Measurements from ENCODE around the gene GPR101.

The GPR101 gene

DNA sequence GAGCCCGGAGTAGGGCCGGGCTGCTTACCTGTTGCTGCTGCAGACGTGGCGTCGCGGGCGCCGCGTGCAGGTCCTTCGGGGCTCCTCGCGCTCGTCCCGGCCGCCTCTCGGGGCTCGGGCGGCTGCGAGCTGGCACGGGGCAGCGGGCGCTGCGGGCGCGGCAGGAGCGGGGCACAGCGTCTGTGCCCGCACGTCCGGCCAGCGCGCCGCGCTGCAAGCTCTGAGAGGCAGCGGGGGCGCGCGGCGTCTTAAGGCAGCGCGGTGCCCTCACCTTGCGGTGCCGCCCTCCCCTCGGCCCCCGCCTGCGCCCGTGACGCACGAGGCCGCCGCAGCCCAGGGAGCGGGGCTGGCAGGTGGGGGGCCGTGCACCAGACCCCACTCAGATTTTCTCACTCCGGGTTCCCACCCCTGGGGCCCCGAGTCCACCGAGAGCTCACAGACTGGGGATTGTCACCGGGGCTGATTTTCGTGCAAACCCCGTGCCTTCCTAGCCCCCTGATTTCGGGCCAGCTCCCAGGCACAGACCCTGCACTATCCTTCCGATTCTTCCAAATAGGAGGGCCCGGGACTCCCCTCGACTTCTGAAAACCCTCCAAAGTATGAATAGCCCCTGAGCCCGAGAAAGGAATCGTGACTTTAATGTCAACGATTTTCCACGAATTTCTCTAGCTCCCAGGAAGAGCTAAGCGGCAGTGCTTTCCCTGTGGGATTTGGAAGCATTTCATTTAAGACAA, at the start of gene GPR101:
Gene GPR101 (minus strand): TSS at position 222 of the 734 bp plus-strand sequence. CDS start 2,321 bp downstream, outside the sequence.
- peak; percentile 10 for DNase-seq

DNA sequence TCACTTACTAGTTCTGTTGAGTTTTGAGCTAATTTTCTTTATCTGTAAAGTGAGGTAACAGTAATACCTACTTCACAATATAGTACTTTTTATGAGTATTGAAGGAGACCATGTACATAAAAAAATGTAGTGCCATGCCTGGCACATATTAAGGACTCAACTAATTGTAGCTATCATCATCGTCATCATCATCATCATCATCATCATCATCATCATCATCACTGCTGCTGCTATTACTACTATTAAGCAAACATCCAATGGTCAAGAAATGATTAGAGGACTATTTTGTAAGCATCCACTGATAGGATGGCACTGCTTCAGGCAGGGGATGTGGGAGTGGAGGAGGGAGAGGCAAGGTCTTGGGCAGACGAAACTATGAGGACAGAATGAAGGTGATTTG, 47.4 kb upstream of the GPR101 start:
- no peak for DNase-seq

DNA sequence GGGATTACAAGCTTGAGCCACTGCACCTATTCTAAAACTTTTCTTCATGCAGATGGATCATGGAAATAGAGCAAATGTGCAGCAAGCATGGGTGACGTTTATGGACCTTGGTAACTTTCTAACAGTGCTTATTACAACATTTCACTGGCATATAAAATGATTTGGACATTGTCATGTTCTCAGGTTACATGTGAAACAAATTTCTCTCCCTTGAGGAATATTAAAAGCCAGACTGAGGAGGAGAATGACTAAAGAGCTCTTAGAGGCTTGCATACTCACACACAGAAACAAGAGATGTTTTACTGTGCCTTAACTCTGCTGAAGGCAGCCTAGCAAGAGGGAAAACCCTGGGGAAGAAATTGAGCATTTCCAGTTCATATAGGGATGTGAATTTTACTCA, 38.6 kb upstream of the GPR101 start:
- no peak for DNase-seq

GRCh38 chrX:137071596-137071995, 37.8 kb upstream of the GPR101 start:
- no peak for DNase-seq

DNA sequence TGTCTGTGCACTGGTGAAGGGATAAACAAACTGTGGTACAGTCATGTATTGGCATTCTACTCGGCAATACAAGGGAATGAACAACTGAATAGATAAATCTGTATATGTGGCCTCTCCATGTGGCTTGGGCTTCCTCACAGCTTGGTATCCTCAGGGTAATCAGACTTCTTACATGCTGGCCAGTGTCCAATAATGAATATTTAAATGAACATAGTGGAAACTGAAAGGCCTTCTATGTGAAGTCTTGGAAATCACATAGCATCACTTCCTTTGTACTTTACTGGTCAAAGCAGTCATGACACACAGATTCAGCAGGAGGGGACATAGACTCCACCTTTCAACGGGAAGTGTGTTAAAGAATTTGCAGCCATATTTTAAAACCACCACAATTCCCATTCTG, 33.4 kb upstream of the GPR101 start:
- DNase-seq = no peak

GRCh38 chrX:137062915-137063617, 29.3 kb upstream of the GPR101 start:
- DNase-seq = no peak

- DNase-seq = no peak
Measured at GRCh38 chrX:137058339-137059127, 24.7 kb upstream of the GPR101 start.

DNA sequence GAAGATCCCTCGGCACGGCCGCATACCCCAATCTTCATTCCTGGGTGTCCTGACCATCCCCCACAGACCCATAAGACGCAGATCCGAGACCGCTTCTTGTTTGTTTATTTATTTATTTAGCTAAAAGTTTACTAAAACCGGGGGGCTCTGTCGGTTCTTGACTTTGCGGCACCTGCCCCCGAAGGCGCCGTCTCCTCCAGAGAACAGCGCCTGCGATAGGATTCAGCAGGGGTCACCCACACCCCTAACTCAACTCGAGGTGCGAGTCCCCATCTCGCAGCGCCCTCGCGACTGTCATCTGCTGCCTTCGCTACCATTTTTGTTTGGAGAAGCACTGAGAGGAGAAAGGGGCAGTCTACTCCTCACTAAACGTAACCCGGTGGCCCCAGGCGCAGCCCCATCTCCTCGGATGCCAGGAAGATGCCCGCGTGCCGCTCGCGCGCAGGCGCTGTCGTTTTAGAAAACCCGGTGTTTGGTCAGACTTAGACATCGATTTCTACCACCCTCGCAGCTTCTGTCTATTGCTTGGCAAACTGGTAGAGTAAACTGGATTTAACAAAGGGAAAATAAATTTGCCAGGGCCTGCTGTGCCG, 18.9 kb upstream of the GPR101 start:
- DNase-seq = peak; percentile 50

GRCh38 chrX:137051978-137052642, 18.3 kb upstream of the GPR101 start:
- DNase-seq = peak; percentile 80

- DNase-seq = no peak
Measured at GRCh38 chrX:137044893-137045292, 11.1 kb upstream of the GPR101 start.

DNA sequence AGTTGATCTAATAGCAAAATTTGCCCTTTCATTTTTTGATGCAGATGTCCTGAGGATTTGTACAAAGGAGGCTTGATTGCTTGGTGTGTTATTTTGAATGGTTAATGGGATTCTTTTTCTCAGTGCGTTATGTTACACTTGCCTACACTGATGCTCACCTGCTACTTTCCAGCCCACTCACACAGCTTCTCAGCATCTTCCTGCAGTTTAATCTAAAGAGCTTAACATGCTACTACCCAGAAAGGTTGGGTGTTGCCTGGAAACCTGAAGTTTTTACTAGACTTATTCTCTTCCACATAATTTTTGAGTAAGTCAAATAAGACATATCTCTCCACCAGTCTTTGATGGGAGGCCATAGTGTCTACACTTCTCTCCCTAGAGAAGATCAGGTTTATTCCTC, 9.9 kb upstream of the GPR101 start:
- DNase-seq = no peak

GRCh38 chrX:137041329-137041728, 7.5 kb upstream of the GPR101 start:
- no peak for DNase-seq

DNA sequence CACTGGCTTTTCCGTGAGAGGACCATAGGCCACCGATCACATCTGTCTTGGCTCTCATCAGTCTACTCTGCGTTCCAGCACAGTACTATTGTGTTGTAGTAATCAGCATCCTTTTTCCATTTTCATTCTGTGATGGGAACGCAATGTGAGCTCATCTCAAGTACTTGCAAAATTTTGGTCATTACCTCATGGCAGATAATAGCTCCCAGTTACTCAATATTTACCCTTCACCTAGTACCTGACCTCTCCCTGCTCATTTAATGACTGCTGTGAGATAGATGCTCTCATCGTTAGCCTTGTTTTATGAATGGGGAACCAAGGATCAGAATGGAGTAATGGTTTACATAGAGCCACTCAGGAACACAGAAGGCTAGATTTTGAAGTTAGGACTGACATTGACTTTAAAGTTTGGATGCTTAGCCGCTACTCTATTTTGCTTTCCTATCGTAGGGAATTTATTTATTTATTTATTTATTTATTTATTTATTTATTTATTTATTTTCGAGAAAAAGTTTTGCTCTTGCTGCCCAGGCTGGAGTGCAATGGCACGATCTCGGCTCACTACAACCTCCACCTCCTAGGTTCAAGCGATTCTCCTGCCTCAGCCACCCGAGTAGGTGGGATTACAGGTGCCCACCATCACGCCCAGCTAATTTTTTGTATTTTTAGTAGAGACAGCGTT, 6.5 kb upstream of the GPR101 start:
- no peak for DNase-seq

GRCh38 chrX:137034508-137034872, 695 bp upstream of the GPR101 start:
- DNase-seq = no peak

DNA sequence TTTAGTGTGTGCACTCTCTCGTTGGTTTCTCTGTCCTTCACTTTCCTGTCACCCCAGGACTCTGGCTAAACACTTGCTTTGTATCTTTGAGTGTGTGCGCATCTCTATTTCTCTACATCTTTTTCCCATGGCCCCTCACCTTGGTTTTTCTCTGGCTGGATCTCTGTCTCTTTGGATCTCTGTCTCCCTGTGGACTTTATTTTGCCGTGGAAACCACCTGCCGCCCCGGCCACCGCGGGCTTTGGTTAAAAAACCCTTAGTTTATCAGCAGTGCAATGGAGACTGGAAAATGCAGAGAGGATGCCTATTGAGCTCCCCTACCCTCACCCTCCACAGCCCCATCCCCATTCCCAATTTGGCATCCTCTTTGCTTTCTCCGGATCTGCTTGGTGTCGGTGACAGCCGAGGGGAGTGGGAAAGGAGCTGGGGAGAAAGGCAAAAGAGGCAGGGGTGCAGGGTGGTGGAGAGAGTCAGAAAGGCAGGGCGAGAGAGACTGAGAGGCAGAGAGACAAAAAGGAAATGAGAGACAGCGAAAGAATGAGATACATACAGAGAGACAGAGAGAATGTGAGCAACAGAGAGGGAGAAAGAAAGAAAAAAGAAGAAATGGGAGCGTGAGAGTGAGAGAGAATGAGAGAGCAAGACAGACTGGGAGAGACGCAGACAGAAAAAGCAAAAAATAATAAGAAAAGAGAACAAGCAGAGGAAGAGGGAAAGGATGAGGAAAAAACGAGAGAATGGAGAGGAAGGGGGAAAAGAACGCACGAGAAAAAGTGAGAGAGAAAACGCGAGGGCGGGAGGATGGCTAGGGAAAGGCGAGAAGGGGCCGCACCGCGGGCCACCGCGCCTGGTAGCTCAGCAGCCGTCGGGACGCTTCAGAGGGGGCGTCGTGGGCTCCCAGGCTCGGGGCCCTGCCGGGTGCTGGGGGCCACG, 688 bp downstream of the GPR101 start:
- no peak for DNase-seq

GRCh38 chrX:137032341-137032694, 1.5 kb downstream of the GPR101 start:
- no peak for DNase-seq

DNA sequence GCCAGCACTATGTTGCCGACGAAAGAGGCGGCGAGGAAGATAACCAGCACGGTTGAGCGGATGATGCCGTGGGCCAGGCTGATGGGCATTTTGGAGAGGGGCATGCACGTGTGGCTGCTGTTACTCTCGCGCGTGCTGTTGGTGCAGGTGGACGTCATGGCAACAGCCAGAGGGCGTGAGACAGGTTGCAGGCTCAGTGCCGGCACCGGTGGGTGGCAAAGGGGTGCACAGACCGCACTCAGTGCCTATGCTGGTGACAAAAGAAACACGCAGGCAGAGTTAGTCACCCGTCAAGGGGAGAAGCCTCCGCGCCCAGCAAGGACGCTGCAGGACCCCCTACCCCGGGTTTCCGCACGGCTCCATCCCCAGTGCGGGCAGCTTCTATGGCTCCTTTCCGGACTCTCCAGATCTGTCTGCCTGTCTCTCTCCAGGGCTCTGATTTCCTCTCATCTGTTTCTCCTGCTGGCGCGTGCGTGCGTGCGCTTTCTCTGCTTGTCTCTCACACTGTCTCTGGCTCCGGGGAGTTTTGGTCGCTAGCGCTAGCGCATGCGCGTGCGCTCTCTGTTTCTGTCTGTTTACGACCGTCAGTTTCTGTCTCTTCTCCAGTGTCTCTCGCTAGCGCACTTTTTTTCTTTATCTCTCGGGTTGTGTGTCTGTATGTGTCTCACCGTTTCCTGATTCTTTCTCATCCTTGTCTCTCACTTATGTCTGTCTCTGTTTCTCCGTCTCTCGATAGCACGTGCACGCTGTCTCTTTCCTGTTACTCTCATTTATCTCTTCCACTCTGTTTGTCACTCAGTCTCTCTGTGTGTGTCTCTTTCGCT, 2.1 kb downstream of the GPR101 start:
- DNase-seq = peak; percentile 51

DNA sequence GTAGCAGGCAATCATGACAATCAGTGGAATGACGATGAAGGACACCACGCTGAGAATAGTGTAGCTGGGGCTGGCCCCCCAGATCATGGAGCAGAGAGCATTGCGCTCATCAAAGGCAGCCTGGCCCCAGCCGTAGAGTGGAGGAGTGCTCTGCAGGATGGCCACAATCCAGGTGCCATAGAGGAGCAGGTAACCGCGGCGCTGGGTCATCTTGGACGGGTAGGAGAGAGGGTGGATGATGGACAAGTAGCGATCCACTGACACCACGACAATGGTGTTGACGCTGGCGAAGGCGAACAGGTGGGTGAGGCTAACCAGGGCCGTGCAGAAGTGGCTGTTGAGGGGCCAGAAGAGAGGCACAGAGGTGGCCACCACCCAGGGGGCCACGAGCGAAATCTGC, 2.8 kb downstream of the GPR101 start:
- DNase-seq = no peak

DNA sequence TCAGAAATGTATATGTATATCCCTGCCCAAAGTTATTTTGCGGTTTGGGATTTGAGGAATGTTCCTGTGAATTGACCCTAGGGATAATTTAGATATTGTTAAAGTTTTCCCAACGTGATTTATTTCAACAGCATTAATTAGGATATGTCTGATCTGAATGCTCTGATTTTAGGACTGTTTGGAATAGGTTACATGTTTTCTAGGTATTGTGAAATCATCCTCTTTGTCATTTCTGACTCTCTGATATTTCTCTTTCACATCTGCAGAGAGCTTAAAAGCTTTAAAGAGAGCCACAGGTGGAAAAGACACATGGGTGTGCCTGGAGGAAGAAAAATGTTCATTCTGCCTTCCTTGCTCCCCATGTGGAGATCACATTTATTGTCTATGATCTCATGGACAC, 5.1 kb downstream of the GPR101 start:
- no peak for DNase-seq

DNA sequence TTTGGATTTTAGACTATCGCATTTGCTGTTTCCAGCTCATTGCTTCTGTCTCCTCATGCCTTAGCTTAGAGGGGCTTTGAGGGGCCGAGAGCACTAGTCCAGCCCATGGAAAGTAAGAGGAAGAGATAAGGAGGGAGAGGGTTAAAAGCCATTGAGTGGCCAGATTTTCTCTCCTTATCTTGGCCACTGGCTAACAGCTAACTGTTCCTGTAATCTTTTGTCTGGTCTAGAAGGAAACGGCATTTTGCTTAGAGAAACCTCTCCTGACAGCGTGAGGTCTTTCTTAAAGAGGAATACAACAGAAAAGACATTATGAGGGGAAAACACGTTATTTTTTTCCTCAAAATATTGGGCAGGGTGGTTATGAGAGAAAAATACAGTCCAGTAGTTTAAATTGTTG, 7.9 kb downstream of the GPR101 start:
- DNase-seq = no peak

Data from activated naive CD4-positive, alpha-beta T cell treated with anti-CD3 and anti-CD28 coated beads, Interleukin-2, amount 50 U/mL, for 16 hours (primary cell).